ENCODE data around the gene TSPAN18.

TSPAN18 gene

GRCh38 chr11:44916801-44917385, 190.1 kb downstream of the TSPAN18 start:
- no peak for DNase-seq (ENCODE audit: low read depth)

GRCh38 chr11:44917741-44918140, 191.0 kb downstream of the TSPAN18 start:
- DNase-seq (ENCODE audit: low read depth), result no peak

GRCh38 chr11:44920451-44920850, 193.7 kb downstream of the TSPAN18 start:
- DNase-seq (ENCODE audit: low read depth), result no peak

DNA sequence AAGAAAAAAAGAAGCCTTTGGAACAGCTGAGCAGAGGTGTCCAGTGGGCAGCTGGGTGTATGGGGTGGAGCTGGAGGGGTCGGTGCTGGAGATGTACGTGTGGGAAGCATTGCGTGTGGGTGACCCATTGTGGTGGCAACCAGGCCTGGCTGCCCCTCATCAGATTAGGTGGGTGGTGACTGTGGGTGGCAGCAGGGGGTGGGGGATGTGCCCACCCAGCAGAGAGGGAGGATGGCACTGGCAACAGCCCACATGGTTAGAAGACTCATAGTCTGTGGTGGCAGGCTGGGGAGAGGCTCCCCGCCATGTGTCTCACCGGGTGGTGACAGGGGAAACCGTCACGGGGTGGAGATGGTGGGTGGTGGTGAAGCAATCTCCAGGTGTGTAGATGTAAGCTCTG, 196.4 kb downstream of the TSPAN18 start:
- no peak for DNase-seq (ENCODE audit: low read depth)

- no peak for DNase-seq (ENCODE audit: low read depth)
Observed at GRCh38 chr11:44923806-44924205, 197.0 kb downstream of the TSPAN18 start.

DNA sequence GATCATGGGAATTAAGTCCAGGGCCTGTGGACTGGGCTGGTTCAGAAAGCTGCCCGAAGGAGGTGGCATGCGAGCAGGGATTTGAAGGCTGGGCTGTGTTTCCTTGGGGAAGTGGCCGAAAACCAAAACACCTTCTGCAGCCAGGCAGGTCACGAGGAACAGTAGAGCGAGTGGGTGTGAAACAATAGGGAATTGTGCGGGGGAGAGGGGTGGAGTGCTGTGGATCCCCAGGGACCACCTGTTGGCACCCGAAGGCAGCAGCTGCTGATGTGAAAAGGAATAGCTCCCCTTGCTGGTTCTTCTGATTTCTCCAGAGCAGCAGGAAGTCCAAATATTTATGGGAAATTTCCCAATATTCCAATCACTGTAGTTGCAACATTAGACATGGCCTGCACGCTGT, 199.3 kb downstream of the TSPAN18 start:
- no peak for DNase-seq (ENCODE audit: low read depth)

GRCh38 chr11:44927174-44927661, 200.5 kb downstream of the TSPAN18 start:
- peak; percentile 42 for DNase-seq (ENCODE audit: low read depth)

DNA sequence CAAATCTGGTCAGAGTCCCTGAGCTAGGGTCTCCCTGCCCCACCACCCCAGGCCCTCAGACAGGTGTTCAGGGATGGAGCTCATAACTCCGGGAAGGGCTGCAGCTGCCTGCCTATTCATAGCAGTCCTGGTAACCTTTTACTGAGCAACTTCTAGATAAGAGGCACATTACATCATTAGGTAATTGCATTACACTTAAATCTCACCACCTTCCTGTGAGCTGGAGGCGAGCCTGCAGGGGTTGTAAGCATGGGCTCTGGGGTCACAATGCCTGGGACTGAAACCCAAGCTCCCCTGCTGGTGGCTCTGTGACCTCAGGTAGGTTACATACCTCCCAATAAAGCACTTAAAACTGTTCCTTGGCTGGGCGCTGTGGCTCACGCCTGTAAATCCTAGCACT, 201.4 kb downstream of the TSPAN18 start:
- DNase-seq (ENCODE audit: low read depth), result no peak

GRCh38 chr11:44928816-44929215, 202.1 kb downstream of the TSPAN18 start:
- DNase-seq (ENCODE audit: low read depth), result no peak

GRCh38 chr11:44930588-44931302, 204.0 kb downstream of the TSPAN18 start:
- DNase-seq (ENCODE audit: low read depth), result no peak

DNA sequence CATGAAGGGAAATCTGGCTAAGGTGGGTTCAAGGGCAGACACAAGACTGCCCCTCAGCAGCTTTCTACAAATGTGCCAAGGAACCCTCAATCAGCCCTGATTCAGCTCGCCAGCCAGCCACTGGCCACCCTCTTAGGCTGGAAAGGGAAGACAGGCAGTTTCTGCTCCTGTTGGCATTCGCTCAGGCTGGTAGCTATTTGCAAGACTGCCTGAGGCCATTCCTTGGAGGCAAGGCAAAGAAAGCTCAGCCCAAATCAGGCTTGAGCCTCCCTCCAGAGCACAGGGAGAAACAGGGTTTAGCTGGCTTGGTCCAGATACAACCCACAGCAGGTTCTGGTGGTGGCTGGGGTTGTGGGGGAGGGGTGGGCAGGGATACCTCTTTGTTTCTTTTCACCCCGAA, 204.7 kb downstream of the TSPAN18 start:
- DNase-seq (ENCODE audit: low read depth), result no peak

DNA sequence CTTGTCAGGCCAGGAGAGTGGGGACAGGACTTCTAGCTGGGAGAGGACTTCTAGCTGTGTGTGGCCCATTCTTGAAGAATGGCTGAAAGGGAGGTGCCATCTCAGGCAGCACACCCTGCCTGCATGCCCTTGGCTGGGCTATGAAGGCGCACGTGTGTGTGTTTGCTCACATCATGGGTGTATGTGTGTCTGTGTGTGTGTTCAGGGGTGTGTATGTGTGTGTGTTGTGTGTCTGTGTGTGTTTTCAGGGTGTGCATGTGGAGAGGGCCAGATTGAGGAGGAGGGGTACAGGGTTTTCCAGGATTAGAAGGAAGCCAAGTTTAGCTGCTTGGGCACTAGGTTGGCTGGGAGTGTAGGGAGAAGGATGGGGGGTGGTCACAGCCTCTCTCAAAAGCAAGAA, 207.3 kb downstream of the TSPAN18 start:
- no peak for DNase-seq (ENCODE audit: low read depth)

- DNase-seq (ENCODE audit: low read depth), result no peak
Observed at GRCh38 chr11:44934735-44935250, 208.0 kb downstream of the TSPAN18 start.

- DNase-seq (ENCODE audit: low read depth), result peak; percentile 64
Observed at GRCh38 chr11:44936525-44936924, 209.8 kb downstream of the TSPAN18 start.

DNA sequence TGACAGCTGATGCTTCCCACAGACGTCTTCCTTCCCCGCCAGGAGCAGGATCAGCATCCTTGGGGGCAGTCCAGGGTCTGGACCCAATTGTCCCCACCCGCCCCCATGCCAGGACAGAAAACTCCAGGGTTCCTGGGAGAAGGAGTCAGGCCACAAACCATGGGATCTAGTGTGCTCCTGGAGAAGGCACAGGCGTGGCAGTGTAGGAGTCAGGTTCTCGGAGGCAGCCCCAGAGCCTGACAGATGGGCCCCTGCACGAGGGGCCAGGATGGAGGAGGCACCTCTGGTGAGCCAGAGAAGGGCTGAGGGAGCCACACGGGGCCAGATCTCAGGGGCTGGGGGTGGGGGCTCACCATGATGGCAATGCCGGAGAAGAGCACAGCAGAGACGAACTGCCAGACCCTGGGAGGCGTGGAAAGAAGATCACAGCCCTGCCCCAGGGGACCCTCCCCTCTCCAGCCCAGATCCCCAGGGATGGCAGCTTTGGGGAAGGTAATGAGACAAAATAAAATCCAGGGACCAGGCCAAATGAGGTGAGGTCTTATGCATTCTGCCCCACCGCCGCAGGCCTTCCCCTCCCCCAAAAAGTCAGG, 210.3 kb downstream of the TSPAN18 start:
- DNase-seq (ENCODE audit: low read depth), result no peak

DNA sequence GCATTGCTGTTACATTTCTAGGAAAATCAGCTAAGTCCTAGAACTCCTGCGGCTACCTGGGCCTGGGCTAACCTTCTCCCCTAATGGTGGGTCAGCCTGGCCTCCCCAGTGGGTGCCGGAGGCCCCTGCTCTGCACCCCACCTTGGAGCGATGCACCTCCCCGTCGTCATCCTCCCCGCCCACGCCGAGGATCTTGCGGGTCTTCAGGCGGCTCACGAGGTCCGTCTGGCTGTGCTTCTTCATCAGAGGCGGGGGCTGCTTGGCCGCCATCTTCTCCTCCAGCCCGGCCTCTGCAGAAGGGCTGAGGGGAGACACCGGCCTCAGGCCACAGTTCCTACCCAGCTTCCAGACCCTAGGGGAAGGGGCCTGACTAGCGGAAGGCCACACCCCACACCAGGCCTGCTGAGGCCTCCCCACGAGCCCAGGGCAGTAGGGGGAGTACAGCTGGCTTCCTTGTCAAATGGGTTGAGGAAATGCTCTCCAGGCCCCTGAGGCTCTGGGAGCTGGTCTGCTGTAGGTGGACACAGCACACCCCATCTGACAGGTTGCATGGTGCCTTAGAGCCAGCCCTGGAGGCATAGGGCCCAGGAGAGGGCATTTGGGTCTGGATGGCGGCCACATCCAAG, 211.4 kb downstream of the TSPAN18 start:
- DNase-seq (ENCODE audit: low read depth), result no peak

DNA sequence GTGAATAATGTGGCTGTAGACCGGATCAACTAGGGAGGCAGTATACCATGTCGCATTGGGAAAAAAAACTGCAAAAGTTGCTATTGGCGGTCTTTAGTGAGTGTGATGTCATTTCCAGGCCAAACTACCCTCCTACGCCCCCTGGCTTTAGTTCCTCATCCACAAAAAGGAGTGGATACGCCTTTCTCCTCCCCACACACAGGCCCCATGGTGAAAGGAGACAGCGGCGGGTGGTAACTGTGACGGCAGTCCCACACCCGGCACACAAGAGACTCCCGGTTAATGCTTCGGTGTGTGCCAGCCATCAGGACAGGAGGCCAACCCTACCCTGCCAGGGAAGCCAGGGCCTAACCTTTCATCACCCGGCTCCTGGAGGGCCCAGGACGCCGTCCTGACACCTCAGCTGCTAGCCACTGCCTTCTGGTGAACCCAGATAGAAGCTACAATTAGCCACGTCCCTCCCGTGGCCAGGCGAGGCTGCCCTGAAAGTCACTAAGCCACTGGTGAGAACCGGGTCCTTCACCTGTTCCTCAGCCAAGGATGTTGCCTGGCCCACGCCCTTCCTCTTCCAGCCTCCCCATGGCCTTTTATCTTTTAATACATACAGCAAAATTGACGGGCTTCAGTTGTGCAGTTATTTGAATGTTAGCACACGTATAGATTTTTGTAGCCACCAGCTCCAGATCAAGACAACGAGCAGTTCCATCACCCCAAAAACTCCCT, 213.1 kb downstream of the TSPAN18 start:
- no peak for DNase-seq (ENCODE audit: low read depth)

DNA sequence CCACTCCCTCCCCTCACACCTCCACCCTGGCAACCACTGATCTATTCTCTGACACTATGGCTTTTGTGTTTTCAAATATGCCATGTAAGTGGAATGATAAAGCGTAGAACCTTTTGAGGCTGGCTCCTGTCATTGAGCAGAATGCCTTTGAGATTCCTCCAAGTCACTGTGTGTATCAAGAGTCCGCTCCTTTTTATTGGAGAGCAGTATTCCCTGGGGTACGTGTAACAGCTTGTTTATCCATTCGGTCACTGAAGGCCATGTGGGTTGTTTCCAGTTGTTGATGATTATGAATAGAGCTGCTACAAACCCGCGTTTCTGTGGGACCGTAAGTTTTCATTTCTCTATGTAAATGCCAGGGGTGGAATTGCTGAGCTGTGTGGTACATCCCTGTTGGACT, 213.6 kb downstream of the TSPAN18 start:
- no peak for DNase-seq (ENCODE audit: low read depth)

DNA sequence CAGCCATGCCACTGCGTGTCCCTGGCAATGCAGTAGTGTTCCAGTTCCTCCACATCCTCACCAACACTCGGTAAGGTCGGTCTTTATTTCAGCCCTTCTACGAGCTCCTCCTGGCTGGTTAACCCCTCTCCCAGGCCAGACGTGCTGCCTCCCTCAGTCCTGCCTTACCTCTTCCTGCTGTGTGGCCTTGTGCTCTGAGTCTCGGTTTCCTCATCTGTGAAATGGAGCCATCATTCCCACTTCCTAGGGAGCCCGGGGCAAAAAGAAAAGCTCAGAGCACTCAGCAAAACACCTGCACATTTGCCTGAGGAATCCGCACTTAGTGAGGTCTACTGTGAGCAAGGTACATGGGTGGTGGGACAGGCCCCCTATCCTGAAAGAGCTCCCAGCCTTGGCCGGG, 214.1 kb downstream of the TSPAN18 start:
- no peak for DNase-seq (ENCODE audit: low read depth)

DNA sequence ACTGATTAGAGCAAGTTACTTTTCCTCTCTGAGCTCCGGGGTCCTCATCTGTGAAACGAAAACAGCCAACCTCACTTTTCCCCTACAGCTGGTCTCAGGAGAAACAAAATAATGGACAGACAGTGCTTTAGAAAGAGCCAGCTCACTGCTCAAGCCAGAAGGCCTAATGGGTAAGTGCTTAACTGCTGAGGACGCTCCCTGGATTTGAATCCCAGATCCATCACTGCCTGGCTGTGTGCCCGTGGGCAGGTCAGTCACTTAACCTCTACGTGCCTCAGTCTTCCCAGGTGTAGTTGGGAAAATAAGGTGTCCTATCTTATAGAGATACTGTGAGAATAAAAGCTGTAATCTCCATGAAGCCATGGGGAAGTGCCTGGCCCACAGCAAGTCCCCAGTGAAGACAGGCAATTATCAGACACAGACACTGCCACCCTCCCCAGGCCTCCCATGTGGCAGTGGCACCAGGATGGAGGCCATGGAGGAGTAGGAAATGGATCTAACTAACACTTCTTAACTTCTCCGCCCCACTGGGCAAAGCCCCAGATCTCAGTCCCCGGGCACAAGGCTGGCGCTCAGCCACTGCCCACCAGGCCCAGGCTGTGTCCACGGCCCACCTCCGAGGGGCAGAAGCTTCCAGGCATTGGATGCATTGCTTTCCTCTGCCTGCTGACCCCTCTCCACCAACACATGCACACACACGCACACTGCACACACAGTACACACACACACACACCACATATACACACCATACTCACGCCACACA, 214.7 kb downstream of the TSPAN18 start:
- no peak for DNase-seq (ENCODE audit: low read depth)
